HG03469 (cell line): ENCODE results near the gene SLC26A1.

Source experiments
- ATAC-seq: cut with Tn5 transposase; IDR thresholded peaks from one replicate; pipeline ENCODE4 v1.9.1; 2021; ENCODE audit warnings: mild to moderate bottlenecking, moderate library complexity, moderate number of reproducible peaks; ENCODE audit not compliant: unreplicated experiment

Gene SLC26A1

GRCh38 chr4:1014291-1015167 is 21.3 kb upstream of the SLC26A1 start:
- ATAC-seq = no peak

GRCh38 chr4:1013225-1014073 is 20.2 kb upstream of the SLC26A1 start:
- no peak for ATAC-seq

GRCh38 chr4:1012034-1012739 is 19.0 kb upstream of the SLC26A1 start:
- no peak for ATAC-seq

GRCh38 chr4:1011666-1012033 is 18.4 kb upstream of the SLC26A1 start:
- no peak for ATAC-seq

- no peak for ATAC-seq
Measured at GRCh38 chr4:1011022-1011665, 17.9 kb upstream of the SLC26A1 start, which contains the start of gene FGFRL1. Gene FGFRL1 (plus strand): TSS chr4:1011626. CDS start chr4:1012486, 860 bp downstream.

GRCh38 chr4:1010395-1011021 is 17.3 kb upstream of the SLC26A1 start:
- no peak for ATAC-seq

- no peak for ATAC-seq
Measured at GRCh38 chr4:1009542-1010394, 16.6 kb upstream of the SLC26A1 start.

- ATAC-seq = no peak
Measured at GRCh38 chr4:1008840-1009541, 15.8 kb upstream of the SLC26A1 start.

- ATAC-seq = no peak
Measured at GRCh38 chr4:1006856-1007255, 13.7 kb upstream of the SLC26A1 start.

GRCh38 chr4:1004557-1005485 is 11.6 kb upstream of the SLC26A1 start:
- ATAC-seq = no peak

- ATAC-seq = no peak
Measured at GRCh38 chr4:1004071-1004418, 10.8 kb upstream of the SLC26A1 start.

- ATAC-seq = no peak
Measured at GRCh38 chr4:1003271-1004070, 10.3 kb upstream of the SLC26A1 start.

GRCh38 chr4:1002631-1003251 is 9.5 kb upstream of the SLC26A1 start:
- ATAC-seq = no peak

- ATAC-seq = no peak
Measured at GRCh38 chr4:1002131-1002630, 9.0 kb upstream of the SLC26A1 start.

- no peak for ATAC-seq
Measured at GRCh38 chr4:1001561-1002130, 8.4 kb upstream of the SLC26A1 start.

- no peak for ATAC-seq
Measured at GRCh38 chr4:1000686-1001260, 7.6 kb upstream of the SLC26A1 start.
